ENCODE data around the gene MBTD1. TPM values are rescaled to one million over a fixed set of nuclear protein-coding genes. Genes with fewer than 3 reads are reported as not detected.

The MBTD1 gene
- 3.5 and 4.3 TPM in 2 replicates for total RNA-seq

GRCh38 chr17:51259564-51260236 lies at the start of gene MBTD1:
Gene MBTD1 (minus strand): TSS chr17:51260049. CDS start chr17:51225161, 34,888 bp downstream.

GRCh38 chr17:51260237-51261023 lies 581 bp upstream of the MBTD1 start, which contains the start of gene UTP18:
Gene UTP18 (plus strand): TSS chr17:51260546. CDS start chr17:51260585, 39 bp downstream.

GRCh38 chr17:51166198-51166986 lies 93.5 kb downstream of the MBTD1 start, which contains the start of gene NME2:
Gene NME2 (plus strand): TSS chr17:51166411. CDS start chr17:51166831, 420 bp downstream.

GRCh38 chr17:51153210-51154072 lies 106.4 kb downstream of the MBTD1 start, which contains the start of gene NME1:
Gene NME1 (plus strand): TSS chr17:51153559. CDS start chr17:51155655, 2,096 bp downstream.

Other genes with a start within 250 kb of the MBTD1 start
- gene SPAG9, start 139.2 kb downstream of the MBTD1 start, total RNA-seq = 40.8 and 41.9 TPM in 2 replicates
- 50.1 and 74.9 TPM in 2 replicates for gene NME1, start 106.5 kb downstream of the MBTD1 start, total RNA-seq
- 918 and 999 TPM in 2 replicates for gene NME2, start 93.6 kb downstream of the MBTD1 start, total RNA-seq
- 24.6 and 31.2 TPM in 2 replicates for gene UTP18, start 497 bp upstream of the MBTD1 start, total RNA-seq